NCI-H748 treated with DMSO at 0.1 percent for 48 hours (cell line): ENCODE data around the gene NTM.

Experiments used
- DNase-seq: peaks from one replicate; lab custom pipeline; 2025; lab: John Stamatoyannopoulos, UW

NTM gene

DNA sequence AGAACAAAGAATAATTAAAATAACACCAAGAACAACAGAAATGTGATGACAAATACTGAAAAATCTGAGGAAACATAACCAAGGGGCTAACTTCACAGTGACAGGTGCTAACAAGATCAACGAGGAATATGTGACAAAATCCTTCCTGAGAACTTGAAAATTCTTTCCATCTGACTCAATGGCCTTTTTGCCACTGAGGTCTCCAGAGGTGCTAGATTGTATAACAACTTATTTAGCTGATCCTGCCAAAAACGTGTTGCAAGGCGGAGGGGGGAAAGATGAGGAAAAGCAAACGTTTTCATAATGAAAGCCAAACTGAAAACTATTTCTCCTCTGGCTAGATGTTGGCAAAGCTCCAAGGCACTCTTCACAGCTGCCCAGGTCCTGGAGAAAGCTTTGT is 364.5 kb downstream of the NTM start:
- DNase-seq, result no peak

DNA sequence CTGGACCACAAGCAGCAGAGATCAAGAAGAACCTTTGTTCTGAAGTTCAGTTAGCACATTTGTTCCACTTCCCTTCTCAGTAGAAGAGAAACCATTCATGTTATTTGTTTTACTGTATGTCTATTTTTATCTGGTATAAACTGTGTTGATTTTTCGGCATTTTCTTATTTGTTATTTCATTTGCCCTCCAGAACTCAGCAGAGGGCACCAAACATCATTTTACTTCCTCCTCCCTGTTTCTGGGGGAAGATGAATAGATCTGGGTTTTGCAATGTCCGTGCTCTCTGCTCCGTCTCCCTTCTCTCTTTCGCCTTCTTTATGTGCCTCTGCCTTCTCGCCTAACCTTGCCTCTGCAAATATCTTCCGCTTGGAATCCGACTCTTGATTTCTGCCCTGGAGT is 366.9 kb downstream of the NTM start:
- DNase-seq, result no peak

DNA sequence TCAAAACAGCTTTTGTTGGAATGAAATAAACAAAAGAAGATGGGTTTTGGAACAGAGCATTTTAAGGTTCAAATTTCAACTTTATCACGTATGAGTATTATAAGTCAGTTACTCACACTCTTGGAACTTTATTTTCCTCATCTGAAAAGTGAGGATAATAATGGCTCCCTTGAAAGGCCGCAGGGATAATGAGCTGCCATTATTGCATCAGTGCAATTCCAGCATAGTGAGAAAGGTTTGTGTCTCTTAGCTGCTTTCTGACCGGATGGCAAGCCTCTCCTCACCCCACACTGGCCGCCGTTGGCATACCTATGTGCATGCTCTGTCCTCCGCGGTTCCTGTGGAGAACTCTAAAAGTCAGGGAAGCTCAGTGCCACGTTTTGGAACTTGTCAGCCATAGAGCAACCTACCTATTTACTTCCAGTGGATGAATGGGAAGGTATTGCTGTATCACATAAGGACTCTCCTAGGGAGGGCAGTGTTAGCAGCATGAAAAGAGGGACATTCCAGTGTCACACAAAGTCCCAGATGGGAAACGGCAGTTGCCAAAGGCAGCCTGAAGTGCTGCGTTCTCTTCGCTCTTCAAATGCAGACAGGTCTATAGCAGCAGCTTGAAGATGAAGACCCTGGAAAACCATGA is 368.9 kb downstream of the NTM start:
- DNase-seq, result no peak

DNA sequence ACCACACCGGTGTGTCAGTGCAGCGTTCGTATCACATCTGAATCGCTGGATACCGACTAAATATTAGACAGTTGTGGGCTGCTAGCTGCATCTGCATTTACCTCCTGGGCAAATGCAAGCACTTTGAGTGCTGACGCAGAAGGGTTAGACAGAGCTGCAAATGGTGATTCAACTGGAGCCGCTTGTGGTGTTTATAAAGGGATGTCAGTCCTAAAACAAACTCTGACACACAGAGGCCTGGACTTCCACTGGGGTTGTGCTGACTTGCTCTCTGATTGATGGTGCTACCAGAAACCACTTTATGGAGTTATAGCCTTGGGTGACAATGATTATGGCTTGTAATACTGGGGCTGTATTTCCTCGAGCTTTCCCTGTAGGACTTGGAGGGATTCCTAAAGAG is 374.4 kb downstream of the NTM start:
- DNase-seq, result no peak

DNA sequence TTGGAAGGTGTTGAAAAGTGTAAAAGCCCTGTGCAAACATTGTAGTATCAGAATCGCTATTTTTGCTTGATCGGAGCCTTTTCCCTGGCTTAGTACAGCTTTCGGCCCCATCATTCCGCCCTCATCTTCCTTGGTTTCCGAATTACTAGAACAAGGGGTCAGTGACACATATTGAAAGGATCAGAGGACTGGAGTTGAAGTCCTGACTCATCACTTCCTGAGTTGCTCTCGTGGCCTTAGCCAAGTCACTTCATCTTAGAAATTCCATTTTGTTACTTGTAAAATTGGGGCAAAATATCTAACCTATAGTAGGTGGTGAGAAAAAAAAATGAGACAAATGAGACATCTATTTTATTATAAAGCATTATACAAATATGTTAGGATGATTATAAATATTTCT is 375.0 kb downstream of the NTM start:
- DNase-seq, result no peak

DNA sequence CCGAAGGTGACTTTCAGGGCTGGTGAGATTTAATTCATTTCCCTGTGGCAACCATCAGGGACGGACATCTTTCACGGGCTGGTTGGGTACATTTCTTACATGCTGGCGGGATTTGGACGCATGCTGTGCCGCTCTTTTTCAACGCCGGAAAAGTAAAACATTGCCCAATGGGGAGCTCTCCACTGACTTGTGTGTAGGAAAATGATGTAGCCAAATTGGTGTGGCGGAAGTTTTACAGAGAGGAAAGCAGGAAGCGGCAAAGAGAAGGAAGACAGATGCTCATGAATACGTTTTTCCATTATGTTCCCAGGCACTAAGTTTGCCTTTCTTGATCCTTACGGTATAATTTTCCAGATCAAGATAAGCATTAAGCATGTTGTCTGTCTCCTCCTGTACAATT is 375.8 kb downstream of the NTM start:
- DNase-seq, result no peak

DNA sequence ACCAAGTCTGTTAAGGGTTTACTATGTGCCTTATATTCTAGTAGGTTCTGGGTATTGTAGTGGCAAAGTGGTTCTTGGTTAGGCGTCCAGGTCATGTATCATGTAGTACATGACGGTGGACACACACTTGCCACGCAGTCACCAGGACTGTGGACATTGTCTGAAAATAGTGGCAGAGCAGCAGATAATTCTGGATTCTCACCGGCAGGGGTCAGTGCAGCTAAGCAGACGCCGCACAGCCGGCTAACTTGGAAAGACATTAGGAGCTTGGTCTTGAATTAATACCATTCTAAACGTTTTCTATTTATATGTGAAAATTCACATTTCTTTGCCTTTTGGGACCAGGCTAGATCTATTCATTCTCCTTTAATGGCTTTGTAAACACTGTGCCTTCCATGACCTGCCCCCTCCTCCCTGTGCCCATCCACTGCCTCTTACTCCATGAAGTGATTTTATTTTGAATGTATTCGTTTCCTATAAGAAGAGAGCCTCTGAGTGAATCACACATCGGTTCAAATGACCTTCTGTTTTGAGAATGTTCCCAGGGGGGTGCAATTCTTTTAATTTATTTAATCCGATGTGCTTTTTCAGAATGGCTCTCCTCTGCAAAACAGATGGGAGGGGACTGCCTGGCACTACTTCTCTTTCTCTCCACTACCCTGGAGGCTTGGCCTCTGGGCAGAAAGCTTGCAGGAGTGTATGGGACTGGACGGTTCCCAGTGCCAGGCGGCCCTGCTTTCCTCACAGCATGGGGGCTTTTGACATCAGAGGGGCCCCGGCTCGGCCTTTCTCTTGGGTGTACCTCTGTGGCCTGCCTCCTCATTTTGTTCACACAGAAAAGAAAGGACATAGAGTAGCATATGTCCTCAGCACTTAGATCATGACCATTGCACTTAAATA is 378.0 kb downstream of the NTM start:
- peak; percentile 56 for DNase-seq

DNA sequence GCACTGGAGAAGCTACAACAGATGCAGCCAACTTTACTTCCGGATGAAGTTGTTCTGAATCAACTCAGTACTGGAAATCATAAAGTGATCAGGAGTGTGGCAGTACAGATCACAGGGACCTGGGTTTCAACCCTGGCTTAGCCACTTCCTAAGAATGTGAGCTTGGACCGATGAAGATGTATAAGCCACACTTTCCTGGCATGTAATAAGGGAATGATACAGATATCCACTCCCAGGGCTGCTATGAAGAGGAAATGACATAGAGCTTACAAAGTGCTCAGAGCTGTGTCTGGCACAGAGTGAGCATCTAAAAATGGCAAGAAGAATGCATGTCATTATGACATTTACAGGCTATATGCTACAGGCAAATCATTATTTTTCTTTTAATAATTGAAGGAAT is 378.7 kb downstream of the NTM start:
- no peak for DNase-seq

DNA sequence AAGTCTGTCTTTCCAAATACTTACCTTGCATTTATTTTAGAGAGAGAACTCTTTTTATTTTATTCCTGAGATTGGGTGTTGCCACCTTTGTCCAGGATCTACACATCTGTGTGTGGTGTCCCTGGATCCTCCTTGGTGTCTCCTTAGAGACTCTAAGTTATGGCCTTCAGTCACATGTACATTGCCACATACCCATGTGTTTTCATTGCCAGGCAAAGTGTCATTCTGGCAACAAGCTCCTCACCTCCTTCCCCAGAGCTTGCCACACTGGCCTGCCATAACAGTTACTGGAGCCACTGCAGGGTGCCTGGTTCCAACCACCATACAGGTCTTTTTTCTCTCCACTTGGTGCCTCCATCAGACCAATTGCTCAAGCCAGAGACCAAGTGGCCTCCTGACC is 379.7 kb downstream of the NTM start:
- no peak for DNase-seq

DNA sequence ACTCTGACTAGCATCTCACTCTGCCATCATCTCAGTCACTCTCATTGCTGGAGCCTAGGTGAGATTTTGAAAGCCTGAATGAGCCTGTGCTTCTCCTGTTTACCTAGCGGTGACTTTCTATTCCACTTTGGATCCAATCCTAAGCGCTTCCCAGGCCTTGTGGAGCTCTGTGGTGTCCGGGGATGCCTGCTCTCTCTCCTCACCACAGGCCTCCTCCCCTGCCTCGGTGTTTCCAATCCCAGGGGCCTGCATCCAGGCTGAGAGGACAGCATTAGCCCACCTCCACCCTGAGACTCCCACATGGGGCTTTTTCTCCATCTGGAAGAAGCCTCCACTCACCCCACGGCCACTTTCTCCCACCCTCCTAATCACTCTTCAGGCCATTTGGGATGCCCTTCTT is 380.3 kb downstream of the NTM start:
- no peak for DNase-seq

DNA sequence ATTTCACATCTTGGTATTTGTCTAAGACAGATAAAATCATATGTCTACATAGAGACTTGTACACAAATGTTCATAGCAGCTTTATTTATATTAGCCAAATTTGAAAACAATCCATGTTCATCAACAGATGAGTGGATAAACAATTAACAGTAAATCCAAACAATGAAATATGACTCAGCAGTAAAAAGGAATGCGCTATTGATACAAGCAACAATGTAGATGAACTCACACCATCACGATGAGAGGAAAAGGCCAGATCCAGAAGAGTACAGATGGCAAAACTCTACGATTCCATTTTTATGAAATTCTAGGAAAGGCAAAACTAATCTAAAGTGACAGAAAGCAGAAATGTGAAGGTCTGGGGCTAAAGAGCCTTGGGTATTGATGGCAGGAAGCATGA is 384.3 kb downstream of the NTM start:
- no peak for DNase-seq

DNA sequence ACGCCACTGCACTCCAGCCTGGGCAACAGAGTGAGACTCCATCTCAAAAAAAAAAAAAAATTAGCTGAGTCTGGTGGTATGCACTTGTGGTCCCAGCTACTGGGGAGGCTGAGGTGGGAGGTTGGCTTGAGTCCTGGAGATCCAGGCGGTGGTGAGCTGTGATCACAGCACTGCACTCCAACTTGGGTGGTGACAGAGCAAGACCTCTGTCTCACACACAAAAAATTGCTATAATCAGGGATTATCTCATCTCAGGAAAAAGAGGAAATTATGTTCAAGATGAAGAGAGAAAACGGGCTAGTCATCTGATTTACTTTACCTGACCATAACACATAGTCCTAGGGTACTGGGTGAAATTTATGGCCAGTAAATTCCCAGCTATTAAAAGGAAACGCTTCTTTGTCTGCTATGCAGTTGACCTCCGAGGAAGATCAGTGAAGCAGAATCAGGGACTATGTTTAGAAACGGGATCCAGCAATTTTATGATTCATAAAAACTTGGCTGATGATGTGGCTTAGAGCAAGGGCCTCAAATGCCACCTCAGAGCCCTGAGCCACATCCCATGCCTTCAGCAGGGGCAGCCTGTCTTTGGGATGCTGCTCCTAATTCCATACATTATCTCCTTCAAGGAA is 386.2 kb downstream of the NTM start:
- DNase-seq, result no peak

DNA sequence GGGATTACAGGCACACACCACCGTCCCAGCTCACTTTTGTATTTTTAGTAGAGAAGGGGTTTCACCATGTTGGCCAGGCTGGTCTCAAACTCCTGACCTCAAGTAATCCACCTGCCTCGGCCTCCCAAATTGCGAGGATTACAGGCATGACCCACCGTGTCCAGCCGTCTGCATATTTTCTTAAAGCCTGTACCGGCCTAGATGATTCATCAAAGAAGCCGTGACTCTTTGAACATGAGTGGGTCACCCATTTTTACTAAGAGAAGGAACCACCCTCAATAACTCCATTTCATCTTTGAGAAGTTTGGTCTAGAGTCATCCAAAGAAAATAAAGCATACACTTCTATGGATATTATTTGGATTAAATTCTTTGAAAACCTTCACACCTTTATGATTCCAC is 388.3 kb downstream of the NTM start:
- DNase-seq, result no peak

DNA sequence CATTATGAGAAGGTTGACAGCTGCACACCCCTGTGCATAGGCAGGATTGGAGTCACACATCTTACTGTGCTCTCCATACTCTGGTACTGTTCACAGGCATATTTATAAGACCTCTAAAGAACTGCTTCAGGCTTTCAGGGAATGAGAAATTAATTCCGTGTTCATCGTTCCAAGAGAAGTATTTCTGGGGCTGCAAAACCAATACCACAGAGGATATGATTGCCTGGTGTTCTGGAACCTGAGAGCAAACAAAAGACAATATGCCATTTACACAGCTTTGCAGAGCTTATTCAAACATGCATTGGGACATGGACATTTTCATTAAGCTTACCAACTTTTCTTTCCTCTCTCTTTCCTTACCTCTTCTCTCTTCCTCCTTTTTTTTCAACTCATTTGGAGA is 388.7 kb downstream of the NTM start:
- no peak for DNase-seq

DNA sequence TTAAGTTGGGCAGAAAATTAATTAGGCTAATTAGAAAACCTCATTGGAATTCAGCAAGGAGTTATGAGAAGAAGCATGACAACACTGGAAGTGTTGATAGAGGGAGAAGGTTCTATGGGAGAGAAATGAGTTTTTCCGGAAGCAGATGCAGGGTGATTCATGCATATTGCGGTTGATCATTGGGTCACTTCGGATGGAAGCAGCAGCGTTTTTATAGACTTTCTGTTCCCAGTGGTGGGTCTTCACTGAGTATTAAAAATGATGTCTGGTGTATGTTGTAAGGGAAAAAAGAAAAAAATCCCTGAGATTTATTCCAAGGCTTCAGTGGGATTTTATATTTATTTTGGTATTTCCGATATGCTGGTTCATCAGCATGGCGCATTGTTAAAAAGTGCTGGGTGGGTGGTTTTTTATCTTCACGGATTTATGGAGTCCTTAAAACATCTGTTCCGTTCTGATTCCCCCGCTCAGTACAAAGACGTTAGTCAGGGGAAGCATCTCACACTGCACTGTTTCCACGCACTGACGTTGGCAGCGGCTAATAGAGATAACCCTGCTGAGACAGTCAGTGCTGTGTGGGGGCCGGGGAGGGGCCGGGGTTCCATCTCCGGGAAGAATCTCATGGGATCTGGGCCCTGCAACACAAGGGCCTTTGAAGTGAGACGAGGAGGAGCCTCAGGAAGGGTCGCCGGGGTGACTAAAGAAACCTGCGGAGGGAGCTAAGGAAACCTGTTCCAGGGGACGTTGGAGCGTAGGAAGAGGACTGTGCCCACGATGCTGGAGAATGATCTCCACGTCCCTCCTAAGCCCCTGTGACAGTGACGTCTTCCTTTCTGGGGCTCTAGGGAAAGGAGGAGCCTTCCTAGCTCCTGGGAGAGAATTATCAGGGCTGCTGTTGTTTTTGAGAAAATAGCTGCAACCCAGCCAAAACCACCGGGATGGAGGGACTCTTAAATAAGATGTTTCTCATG is 390.0 kb downstream of the NTM start:
- no peak for DNase-seq

DNA sequence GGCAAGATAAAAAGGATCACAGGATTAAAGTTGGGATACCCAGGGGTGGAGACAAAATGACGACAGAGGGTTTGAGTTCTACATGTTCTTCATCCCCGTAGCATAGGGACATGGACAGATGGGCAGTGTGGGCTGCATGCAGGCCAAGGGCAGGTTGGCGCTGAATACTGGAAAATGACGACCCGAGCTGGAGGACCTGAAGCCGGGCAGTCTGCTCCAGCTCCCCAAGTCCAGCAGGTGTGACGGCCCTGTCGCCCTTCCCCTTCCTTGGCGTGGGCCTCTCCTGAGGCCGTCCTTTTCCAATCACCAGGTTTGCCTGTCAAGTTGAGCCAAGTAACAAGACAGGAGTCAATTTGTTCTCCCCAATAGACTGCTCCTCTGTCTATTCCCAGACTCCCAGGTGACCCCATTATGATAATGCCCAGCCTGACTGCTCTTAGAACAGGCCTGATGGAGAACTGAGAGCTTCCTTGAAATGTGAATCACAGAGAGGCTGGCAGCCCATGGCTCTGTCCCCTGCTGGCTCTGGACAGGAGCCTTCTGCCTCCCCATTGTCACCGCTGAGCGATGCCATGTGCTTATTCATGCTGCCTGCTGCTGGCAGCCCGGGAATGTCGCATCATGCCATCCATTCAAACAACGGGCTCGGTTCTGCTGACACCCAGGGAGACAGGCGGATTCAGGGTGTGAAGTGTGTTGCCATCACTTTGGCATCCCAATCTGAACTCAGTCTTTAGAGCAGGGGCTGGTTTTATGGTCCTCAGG is 392.1 kb downstream of the NTM start:
- DNase-seq, result no peak

DNA sequence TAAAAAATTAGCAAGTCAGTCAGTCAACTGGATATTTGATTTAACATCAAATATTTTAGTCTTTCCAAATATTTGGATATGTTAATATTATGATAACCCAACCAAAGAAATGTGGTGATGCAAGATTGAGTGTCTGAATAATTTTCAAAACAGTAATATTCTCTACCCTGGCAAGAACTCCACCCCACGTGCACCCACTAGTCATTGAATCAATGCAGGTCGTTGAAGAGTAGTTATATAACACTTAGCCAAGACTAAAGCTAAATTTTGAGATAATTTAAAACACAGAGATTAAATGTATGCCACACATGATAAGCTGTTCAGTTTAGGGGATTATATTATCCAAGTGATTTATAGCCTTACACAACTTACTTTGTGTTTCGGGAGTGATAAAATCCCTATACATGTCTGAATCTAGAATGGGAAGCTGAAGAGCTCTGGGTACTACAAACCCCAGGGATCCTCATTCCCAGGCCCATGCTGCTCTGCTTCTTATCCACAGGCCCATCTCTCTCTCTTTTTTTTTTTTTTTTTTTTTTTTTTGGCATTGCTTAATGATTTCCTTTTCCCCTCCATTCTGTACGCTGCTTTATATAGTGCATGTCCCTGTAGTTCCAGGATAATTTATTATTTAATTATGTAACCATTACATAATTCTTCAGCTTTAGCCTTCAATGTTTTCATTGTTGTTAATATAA is 392.9 kb downstream of the NTM start:
- DNase-seq, result no peak

DNA sequence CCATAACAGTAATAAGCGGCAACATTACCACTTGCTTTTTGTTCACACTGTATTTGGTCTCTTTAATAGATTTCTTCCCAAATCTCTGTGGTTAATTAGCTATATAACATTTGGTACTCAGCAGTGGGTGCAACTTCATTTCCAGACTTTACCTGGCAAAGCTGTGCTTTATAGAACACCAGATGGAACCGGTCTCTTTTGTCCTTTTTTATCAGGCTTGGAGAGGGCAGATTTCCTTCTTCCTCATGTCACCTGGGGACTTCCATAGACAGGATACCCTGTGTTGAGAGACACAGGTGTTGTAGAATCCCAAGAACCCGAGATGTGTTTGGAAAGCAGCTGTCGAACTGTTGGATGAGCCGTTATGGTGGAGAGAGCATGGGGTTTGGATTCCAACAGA is 393.7 kb downstream of the NTM start:
- no peak for DNase-seq

DNA sequence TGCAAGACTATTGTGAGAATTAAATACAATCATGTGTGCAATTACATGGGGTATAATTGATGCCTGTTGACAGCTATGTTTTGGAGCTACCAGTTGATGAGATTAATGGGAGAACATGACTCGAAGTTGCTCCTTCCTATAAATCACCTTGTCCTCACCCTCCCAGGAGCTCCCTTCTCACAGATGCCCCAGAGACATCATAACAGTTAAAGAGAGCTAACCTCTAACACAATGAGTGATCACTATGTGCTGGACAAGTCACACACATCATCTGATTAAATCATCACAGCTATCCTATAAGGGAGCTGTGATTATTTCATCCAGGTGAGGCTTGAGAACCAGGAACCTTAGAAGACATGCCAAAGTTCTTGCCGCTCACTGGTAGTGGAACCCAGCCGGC is 394.2 kb downstream of the NTM start:
- no peak for DNase-seq

DNA sequence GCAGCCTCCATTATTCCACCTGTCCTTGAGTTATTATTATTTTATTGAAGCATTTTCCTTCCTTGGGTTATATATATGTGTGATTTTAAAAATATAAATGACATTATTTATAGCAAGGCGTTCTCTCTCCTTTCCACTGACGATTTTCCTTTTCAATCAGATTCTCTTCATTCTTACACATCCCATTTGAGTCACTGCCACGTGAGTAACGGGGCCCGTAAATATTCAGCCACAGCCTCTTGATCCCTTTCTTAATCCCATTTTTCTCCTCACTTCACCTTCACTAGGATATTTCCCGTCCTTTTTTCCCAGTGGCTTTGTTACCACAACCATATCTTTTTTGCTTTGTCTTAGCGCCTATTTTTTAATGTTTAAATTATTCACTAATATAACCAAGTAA is 396.2 kb downstream of the NTM start:
- no peak for DNase-seq

DNA sequence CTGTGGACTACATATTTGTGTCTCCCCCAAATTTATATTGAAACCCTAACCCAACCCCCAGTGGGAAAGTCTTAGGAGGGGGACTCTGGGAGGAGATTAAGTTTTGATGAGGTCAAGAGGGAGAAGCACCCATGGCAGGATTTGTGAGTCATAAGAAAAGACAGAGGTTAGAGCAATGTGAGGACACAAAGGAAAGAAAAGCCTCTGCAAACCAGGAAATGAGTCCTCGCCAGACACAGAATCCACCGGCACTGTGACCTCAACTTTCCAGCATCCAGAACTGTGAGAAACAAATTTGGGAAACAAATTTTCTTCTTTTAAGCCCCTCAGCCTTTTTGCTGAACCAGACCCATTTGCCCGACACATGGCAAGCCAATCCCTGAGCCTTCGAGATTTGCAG is 397.0 kb downstream of the NTM start:
- no peak for DNase-seq
